Suppressor macrophage (primary cell): ENCODE results near the gene FBN1.

Source experiments
- DNase-seq, 4 experiments: peaks; one replicate each; pipeline ENCODE4 v3.0.0-alpha.2; 2020 to 2022

The FBN1 gene

GRCh38 chr15:48579945-48580671 is 65.4 kb downstream of the FBN1 start:
- no peak for DNase-seq

DNA sequence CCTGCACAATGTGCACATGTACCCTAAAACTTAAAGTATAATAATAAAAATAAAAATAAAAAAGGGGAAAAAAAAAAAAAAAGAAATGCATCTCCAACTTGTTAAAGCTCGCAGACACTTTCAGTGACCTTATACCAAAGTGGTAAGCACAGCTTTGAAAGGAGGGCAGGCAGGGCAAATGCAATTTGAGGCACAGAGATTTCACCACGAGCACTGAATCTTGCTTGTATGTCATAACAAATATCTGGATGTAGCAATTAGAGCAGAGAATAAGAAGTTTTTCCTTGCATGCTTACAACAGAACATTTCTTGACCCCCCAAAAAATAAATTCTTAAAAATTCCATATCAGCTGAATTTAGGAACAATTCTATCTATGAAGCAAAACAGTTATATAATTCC is 66.5 kb downstream of the FBN1 start:
- DNase-seq: no peak

DNA sequence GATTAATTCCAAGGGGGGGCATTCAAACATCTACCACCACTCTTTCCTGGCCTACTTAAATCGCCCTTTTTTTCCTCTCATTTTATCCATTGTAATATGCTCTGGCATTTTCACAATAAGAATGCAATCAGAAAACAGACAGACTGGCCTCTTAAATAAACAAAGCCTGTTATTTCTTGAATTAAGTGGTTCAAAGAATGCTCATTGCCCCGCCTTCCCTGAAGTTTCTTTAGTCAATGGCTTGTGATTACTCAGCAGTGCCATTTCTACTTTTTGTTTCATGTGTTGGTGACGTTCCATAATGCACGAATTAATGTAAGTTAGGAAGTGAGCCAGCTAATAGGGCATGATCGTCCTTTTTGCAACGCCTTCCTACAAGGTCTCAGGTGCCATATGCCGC is 68.0 kb downstream of the FBN1 start:
- no peak for DNase-seq

DNA sequence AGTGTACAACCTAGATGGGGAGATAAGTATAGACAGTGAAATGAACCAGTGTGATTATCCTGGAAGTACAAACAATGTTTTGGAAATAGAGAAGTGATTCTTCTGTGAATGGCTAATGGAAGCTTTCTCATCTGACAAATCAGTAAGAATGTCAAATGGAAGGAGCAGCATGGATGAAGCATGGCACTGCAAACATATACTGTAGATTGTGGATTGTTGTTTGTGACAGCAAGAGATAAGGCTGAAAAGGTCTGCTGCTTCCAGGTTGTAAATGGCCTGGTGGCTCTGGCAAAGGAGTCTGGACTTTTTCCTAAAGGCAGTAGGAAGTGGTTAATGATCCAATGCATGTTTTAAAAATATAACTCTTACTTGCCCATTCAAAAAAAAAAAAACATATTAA is 71.3 kb downstream of the FBN1 start:
- no peak for DNase-seq

DNA sequence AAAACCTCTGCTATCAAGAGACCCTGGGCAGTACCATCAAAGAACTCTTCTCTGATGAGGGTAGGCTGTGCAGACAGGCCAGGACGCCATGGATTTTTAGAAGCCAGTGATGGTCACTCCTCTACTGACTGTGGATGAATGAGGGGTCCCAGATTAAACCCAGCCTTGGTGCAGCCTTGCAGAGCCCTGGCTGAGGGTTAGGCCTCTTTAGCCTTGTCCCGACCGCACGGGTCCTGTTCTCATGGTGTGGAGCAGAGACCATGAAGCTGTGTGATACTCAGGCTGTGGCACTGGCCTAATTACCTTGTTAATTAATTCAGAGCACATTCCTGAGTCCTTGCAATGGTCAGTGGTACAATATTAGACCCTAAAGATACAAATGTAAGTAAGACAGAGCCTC is 71.7 kb downstream of the FBN1 start:
- no peak for DNase-seq

GRCh38 chr15:48572823-48573222 is 72.7 kb downstream of the FBN1 start:
- DNase-seq: no peak

DNA sequence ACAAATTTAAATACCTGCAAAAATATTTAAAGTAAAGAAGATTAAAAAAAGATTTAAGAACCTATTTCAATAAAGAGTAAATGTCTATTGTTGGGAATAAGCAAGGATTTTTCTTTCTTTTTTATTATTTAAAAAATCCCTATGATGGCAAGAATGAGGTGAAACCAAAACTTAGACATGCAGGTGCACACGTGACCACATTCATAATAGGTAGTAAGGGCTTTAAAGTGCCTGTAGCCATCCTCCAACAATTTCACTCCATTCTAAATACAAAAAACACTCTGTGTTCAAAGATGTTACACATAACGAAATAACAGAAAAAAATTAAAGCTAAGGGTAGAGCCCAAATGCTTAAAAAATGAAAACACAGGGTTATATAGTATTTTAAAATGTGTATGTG is 74.0 kb downstream of the FBN1 start:
- no peak for DNase-seq

GRCh38 chr15:48570822-48571221 is 74.7 kb downstream of the FBN1 start:
- no peak for DNase-seq

GRCh38 chr15:48569591-48570302 is 75.8 kb downstream of the FBN1 start:
- no peak for DNase-seq

DNA sequence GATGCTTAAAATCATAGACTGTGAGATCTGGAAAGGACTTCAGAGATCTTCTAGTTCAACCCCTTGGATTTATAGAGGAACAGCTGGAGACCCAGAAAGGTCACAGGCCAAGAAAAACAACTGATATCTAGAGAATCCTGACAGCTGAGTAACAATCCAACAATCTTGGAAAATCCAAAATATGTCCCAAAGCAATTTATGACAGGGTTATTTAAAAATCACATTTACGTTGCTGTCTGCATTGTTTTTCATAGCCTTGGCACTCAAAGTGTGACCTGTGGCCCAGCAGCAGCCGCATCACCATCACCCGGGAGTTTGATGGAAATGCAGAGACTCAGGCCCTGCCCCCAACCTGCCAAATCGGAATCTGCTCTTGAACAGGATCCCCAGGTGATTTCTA is 78.8 kb downstream of the FBN1 start:
- DNase-seq: no peak

- no peak for DNase-seq
Measured at GRCh38 chr15:48565560-48566482, 79.7 kb downstream of the FBN1 start.

GRCh38 chr15:48564690-48565089 is 80.8 kb downstream of the FBN1 start:
- no peak for DNase-seq

GRCh38 chr15:48563934-48564333 is 81.6 kb downstream of the FBN1 start:
- no peak for DNase-seq

- DNase-seq: no peak
Measured at GRCh38 chr15:48560321-48561051, 85.0 kb downstream of the FBN1 start.

- no peak for DNase-seq
Measured at GRCh38 chr15:48559285-48559684, 86.2 kb downstream of the FBN1 start.

DNA sequence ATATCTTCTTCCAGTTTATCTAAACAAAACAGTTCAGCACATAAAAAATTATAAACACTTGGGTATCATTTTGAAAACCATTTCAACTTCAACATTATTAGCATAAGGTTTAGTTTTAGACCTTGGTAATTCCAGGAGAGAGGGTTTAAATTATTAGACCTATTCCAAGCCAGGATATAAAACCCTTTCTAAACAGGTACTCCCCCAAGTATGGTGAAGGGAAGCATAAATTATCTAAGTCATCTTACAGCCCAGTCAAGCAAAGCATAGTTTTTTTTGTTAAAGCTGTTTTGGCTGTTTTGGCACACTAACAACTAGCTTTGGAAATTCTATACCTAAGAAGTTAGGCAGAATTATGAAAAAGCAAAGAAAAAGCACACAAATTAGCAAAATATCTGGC is 87.3 kb downstream of the FBN1 start:
- DNase-seq: no peak

GRCh38 chr15:48557335-48557734 is 88.2 kb downstream of the FBN1 start:
- no peak for DNase-seq

GRCh38 chr15:48556159-48556897 is 89.2 kb downstream of the FBN1 start:
- no peak for DNase-seq

GRCh38 chr15:48555241-48555881 is 90.1 kb downstream of the FBN1 start:
- no peak for DNase-seq

- no peak for DNase-seq
Measured at GRCh38 chr15:48554112-48554511, 91.4 kb downstream of the FBN1 start.

GRCh38 chr15:48553559-48553958 is 92.0 kb downstream of the FBN1 start:
- no peak for DNase-seq
